Hepatocyte (in vitro differentiated cells): Measurements from ENCODE around the gene DSC2.

Source experiments
- CTCF ChIP-seq: fragments of 200-600 bp; sonication (generic); IDR thresholded peaks from 2 replicates; pipeline ENCODE4 v1.5.1; 2016; ENCODE audit warnings: antibody characterized with exemption, mild to moderate bottlenecking; ENCODE audit not compliant: poor library complexity
- EZH2 ChIP-seq: fragments of 200-600 bp; sonication (generic); IDR thresholded peaks from 2 replicates; pipeline ENCODE4 v1.6.1; 2016; ENCODE audit warnings: antibody characterized with exemption, mild to moderate bottlenecking, borderline replicate concordance

GRCh38 chr18:31058897-31059296 lies 43.3 kb downstream of the DSC2 start:
- no peak for TF ChIP-seq CTCF
- TF ChIP-seq EZH2: no peak
